HG02943 (cell line): ENCODE measurements around the gene PKLR.
"Not testable (repeated sequence)": the region's sequence is repeated elsewhere in the genome, so short reads cannot be mapped to it uniquely, and the experiment has no call there.

ENCODE experiments used
- ATAC-seq: cut with Tn5 transposase; IDR thresholded peaks from one replicate; pipeline ENCODE4 v1.9.1; 2021; ENCODE audit warnings: mild to moderate bottlenecking, low read depth, moderate library complexity; ENCODE audit not compliant: unreplicated experiment

Gene PKLR

DNA sequence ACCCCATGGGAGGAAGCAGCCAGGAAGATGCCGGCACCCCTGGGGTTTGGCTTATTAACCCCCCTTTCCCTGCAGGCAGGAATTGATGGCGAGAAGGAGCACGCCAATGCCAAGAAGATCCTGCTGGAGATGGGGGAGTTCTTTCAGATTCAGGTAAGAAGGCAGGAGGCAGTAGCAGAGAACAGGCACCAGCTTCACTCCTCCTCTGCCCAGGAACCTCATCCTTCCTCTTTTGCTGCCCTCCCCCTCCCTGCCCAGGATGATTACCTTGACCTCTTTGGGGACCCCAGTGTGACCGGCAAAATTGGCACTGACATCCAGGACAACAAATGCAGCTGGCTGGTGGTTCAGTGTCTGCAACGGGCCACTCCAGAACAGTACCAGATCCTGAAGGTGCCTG is 18.3 kb upstream of the PKLR start:
- no peak for ATAC-seq

- ATAC-seq, result no peak
These were observed 16.8 kb upstream of the PKLR start for GRCh38 chr1:155318082-155318481.

DNA sequence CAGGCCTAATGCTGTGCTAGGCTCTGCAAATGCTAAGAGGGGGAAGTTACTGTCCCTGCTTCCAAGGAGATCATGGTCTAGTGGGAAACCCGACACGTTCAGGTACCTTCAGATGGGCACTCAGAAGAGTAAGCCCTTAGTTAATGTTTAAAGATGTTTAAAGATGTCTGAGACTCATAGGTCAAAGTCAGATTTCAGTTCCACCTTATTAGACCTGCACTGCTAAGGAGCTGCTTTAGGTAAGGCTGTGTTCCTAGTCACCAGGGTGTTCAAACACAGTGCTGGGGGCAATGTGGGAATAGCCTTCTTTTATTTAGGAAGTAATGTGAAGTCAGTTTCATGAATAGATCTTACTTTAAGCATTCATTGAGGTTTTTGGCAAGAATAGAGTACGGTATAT is 15.7 kb upstream of the PKLR start:
- no peak for ATAC-seq

DNA sequence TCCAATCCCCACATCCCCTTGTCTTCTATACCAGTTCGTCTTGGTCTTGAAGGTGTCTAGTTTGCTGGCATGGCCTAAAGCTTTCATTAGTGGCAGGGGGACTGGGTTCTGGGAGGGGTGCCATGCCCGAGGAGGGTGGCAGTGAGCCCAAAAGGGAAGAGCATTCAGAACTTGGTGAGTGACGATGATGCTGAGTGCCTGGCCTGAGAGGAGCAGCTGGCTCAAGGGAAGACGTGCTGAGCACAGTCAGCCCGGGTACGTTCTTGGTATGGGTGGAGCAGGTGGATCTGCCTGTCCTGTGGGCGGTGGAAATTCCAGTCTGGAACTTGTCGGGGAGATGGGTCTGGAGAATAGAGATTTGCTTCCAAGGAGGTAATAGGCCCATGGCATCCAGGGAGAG is 12.0 kb upstream of the PKLR start:
- ATAC-seq, result no peak

GRCh38 chr1:155309423-155310021 is 8.3 kb upstream of the PKLR start:
- ATAC-seq, result no peak

DNA sequence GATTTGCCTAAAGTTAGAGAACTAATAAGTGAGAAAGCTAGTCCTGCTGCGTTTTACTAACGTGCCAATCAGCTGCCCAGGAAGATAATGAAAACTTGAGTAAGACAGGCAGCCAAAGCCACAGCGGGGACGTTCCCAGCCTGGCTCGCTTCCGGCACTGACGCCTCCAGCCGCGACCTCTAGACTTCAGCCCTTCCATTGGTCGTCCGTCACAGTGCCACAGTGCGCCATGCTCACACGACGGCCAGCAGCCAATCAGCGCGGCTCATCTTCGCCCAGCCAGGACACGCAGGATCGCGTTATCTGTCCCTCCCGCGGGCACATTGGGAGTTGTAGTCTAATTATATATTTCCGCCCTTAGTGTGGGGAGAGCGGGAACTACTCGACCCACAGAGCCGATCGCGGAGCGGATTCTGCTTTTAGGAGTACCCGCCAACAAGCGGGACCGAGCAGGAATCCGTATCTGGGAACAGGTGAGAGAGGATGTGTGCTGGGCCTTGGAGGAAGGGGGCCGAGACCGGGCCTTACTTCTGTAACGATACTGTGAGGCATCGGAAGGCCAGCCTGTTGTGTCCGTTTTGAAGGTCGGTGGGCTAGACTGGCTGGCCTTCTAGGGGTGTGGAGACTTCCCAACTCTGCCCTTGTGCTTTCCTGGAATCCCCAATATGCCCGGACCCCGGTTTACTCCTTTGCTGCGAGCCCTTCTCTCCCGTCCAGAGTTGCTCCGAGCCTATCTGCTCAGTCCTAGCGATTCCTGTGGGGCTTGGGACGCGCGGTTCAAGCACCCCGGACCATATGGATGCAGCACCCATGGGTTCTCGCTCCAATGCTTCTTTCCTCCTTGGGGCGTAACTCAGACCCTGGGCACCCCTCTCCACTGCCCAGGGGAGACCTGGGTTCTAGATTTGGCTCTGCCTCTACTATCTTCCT is 7.5 kb upstream of the PKLR start, which contains the start of gene FDPS:
Gene FDPS, plus strand, starts transcription at position 374 of the 930 bp plus-strand sequence. CDS start 924 bp downstream, outside the sequence.
- peak; percentile 88 for ATAC-seq

DNA sequence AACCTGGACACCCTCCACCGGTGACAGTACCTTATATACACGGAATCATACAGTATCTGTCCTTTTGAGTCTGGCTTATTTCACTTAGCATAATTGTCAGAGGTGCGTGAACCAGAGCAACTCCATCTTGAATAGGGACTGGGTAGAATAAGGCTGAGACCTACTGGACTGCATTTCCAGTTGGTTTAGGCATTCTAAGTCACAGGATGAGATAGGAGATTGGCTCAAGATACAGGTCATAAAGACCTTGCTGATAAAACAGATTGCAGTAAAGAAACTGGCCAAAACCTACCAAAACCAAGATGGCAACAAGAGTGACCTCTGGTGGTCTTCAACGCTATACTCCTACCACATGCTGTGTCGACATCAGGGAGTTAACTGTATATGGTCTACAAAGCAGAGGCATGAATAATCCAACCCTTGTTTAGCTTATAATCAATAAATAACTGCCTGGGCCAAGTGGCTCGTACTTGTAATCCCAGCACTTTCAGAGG is 6.1 kb upstream of the PKLR start:
- no peak for ATAC-seq

DNA sequence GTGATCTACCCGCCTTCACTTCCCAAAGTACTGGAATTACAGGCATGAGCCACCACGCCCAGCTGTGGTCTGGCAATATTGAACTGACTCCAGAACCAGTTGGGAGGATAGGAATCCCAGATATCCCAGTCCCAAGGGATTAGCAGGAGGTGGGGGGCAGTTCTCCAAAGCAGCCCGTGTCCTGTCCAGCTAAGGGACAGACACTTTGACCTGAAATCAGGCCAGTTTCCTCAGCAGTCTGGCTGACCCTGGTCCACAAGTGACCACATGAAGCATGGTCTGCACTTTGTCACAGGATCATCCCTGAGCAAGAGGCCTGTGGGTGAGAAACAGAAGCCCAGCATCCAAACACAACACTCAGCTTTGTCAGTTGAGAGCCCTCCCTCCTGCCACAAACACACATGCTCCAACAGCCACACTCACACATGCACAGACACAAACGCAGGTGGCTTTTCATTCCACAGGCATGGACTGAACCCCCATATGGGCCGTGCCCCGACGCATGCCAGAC is 4.7 kb upstream of the PKLR start:
- ATAC-seq, result no peak

GRCh38 chr1:155304558-155305063 is 3.4 kb upstream of the PKLR start:
- no peak for ATAC-seq

DNA sequence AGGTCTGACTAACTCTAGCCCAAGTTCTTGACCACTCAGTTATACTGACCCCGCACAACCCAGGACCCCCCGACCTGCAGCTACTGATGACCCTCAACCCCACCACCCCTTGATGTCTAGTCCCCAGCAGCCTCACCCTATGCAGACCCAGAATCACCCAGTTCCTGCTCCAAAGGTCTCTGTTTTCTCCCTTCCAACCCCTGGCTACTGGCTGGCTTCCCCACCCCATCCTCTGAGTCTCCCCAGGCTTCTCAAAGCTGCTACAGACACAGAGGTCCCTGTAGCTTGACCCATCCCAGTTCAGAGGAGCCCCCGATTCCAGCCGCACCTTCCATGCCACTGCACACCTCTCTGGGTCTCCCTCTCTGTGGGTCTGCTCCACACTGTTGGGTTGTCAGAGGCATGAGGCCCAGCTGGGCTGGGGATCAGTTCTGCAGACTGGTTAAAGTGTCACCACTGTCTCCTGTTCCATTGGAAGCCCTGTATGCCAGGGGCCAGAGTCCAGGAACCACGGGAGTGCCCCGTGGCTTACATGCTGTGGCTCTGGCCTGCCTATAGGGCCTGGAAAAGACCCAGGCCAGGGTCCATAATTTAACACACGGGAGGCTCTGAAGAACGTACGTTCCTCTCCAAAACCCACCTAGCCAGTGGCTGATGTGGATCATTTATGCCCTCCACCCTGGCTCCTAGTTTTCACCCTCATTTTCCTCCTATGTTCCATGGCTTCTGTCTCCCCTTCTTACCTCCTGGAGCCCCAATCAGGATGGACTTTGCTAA is 497 bp downstream of the PKLR start:
- ATAC-seq, result no peak

GRCh38 chr1:155300024-155300423 is 1.2 kb downstream of the PKLR start:
- no peak for ATAC-seq

DNA sequence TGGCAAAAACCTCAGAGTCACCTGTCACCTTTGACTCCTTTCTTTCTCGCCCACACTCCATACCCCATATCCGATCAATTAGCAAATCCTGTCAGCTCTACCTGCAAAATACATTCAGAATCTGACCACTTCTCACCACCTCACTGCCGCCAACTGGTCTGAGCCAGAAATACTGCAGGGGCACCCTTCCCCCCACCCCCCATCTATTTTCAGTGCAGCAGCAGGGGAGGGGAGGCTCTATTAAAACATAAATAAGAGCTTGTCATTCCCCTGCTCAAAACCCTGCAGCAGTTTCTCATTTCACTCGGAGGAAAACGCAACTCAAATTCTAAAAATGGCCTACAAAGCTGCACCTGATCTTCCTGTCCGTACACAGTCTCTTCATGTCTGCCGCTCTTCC is 3.9 kb downstream of the PKLR start:
- no peak for ATAC-seq

DNA sequence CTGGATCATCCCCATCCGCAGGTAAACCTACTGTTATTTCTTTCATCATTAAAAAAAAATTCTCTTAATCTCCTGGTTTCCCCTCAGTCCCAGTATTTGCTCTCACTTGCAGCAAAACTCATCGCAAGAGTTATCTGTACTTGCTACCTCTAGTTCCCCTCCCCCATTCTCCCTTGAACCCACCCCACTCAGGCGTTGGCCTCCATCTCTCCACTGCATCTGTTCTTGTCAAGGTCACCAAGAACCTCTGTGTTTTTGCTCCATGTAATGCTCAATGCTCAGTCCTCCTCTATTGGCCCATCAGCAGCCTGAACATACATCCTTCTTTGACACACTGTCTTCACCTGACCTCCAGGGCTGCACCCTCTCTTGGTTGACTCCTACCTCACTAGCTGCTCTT is 4.6 kb downstream of the PKLR start:
- no peak for ATAC-seq

GRCh38 chr1:155295942-155296267 is 5.3 kb downstream of the PKLR start:
- no peak for ATAC-seq

DNA sequence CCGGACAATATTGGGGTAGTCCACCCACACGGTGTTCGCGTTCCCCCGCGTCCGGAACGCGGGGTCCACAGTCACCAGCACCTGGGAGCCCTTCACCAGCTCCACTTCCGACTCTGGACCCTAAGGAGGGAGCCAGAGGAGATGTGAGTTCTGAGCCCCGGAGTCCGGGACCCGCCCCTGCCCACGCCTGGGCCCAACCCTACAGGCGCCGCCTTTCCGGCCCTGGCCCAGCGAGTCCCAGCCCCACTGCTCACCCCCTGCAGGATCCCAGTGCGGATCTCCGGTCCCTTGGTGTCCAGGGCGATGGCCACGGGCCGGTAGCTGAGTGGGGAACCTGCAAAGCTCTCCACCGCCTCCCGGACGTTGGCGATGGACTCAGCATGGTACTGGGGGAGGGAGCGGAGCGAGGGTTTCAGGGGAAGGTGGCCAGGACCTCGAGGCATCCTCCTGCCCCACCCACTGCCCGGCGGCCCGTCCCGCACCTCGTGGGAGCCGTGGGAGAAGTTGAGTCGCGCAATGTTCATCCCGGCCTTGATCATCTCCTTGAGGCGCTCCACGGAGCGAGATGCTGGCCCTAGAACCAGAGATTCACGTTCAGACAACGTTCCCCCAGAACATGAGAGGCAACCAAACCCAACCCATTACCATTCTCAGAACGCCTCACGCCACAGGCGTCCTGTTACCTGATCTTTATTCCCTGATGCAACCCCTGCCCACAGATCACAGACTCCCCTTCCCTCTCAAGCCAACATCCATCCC is 5.9 kb downstream of the PKLR start:
- ATAC-seq, result no peak

- ATAC-seq, result no peak
These were observed 6.6 kb downstream of the PKLR start for GRCh38 chr1:155294520-155295182.

DNA sequence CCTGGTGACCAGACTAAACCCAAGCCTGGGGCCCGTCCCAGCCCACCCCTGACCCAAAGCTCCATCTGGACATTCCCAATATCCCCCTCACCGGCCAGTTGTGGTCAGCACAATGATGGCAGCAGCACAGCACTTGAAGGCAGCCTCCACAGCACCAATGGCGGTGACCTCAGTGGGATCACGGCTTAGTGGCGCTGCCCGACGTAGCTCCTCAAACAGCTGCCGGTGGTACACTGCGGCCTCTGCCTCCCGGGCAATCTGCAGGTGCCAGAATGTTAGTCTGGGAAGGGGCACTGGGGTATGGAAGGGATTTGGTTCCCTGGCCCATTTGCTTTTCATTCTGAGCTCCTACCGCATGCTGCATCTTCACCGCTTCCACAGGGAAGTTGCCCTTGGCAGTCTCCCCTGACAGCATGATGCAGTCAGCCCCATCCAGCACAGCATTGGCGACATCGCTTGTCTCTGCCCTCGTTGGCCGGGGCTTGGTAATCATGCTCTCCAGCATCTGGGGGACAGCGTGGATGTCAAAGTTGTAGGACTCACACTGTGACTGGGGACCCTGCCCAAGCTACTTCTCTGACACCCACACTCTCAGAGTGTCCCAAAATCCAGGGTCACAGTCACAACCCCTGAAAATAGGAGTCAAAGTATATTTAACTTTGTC is 8.0 kb downstream of the PKLR start:
- ATAC-seq, result no peak

GRCh38 chr1:155291006-155291405 is 10.2 kb downstream of the PKLR start:
- not testable (repeated sequence) for ATAC-seq

DNA sequence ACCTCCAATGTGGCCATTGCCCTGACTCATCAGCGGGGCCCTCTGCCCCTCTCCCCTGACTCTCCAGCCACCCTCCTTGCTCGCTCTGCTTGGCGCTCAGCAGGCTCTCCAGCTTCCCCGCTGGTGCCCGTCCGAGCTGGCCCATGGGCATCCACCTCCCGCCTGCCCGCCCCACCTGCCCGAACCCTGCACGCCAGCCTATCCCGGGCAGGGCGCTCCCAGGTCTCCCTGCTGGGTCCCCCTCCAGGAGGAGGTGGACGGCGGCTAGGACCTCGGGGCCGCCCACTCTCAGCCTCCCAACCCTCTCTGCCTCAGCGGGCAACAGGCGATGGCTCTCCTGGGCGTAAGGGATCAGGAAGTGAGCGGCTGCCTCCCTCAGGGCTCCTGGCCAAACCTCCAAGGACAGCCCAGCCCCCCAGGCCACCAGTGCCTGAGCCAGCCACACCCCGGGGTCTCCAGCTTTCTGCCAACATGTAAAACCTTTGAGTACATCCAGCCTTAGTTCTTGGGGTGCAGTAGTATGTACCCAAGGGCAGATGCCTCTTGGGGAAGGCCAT is 13.2 kb downstream of the PKLR start:
- ATAC-seq, result no peak
